Fibroblast of lung (primary cell): ENCODE data around the gene NOVA2. TPM values are rescaled to one million over a fixed set of nuclear protein-coding genes. Genes with fewer than 3 reads are reported as not detected.

Experiments
- DNase-seq, 2 donors: peaks; one replicate each; pipeline versions ENCODE4 v3.0.0 to v3.0.0-alpha.2; 2010; ENCODE audit warnings: low read depth in 2 of 2
- H2AFZ ChIP-seq: 2 replicates; pipeline ENCODE4 v1.5.1; 2012; ENCODE audit warnings: low read length, control low read depth, inconsistent platforms
- H3K27ac ChIP-seq: 2 replicates; pipeline ENCODE4 v1.5.1; 2011; ENCODE audit warnings: low read length, control low read depth; ENCODE audit not compliant: insufficient read depth
- H3K27me3 ChIP-seq: 2 replicates; pipeline ENCODE4 v1.5.1; 2011; ENCODE audit warnings: mild to moderate bottlenecking, low read length; ENCODE audit not compliant: control insufficient read depth, insufficient read depth
- H3K36me3 ChIP-seq: 2 replicates; pipeline ENCODE4 v1.5.1; 2011; ENCODE audit warnings: low read length; ENCODE audit not compliant: control insufficient read depth, insufficient read depth
- H3K4me1 ChIP-seq: 2 replicates; pipeline ENCODE4 v1.5.1; 2011; ENCODE audit warnings: low read length; ENCODE audit not compliant: control insufficient read depth, insufficient read depth; ENCODE audit errors: extremely low read depth
- H3K4me2 ChIP-seq: 2 replicates; pipeline ENCODE4 v1.5.1; 2011; ENCODE audit warnings: low read length, control low read depth; ENCODE audit not compliant: insufficient read depth; ENCODE audit errors: extremely low read depth
- H3K4me3 ChIP-seq, 4 experiments: fragments of 200-600 bp in 1 of 4; sonication (generic) in 1 of 4; replicated peaks in 1 of 4; 2 replicates each; pipeline ENCODE4 v1.5.1; 2011 to 2016; ENCODE audit warnings: low read length in 4 of 4, low read depth in 3 of 4, mild to moderate bottlenecking in 3 of 4, control low read depth in 2 of 4, inconsistent platforms in 1 of 4, mixed read lengths in 1 of 4; ENCODE audit not compliant: insufficient read depth in 1 of 4; ENCODE audit errors: control extremely low read depth in 1 of 4
- H3K79me2 ChIP-seq: 2 replicates; pipeline ENCODE4 v1.5.1; 2012; ENCODE audit warnings: mild to moderate bottlenecking, low read length, inconsistent platforms; ENCODE audit not compliant: control insufficient read depth, insufficient read depth
- H3K9ac ChIP-seq: 2 replicates; pipeline ENCODE4 v1.5.1; 2011; ENCODE audit warnings: mild to moderate bottlenecking, low read length, control low read depth; ENCODE audit not compliant: insufficient read depth
- H3K9me3 ChIP-seq: 2 replicates; pipeline ENCODE4 v1.5.1; 2012; ENCODE audit warnings: low read depth, low read length; ENCODE audit not compliant: control insufficient read depth, insufficient read depth
- H4K20me1 ChIP-seq: 2 replicates; pipeline ENCODE4 v1.5.1; 2011; ENCODE audit warnings: low read length; ENCODE audit not compliant: control insufficient read depth, insufficient read depth; ENCODE audit errors: extremely low read depth
- CTCF ChIP-seq, 2 donors: IDR thresholded peaks in 1 of 2; conservative IDR thresholded peaks in 1 of 2; 1 replicate in 1 of 2; 2 replicates in 1 of 2; pipeline ENCODE4 v1.5.1; 2011 to 2012; ENCODE audit warnings: low read length in 2 of 2, control low read depth in 1 of 2, inconsistent platforms in 1 of 2, low read depth in 1 of 2, mild to moderate bottlenecking in 1 of 2
- EZH2 ChIP-seq: IDR thresholded peaks from 2 replicates; pipeline ENCODE4 v1.5.1; 2012; ENCODE audit warnings: low read length, control low read depth, mild to moderate bottlenecking; ENCODE audit errors: missing control alignments
- polyA plus RNA-seq, 2 donors: library from polyadenylated mRNA; depleted of rRNA in 1 of 2; stranded (reverse) in 1 of 2; unstranded in 1 of 2; fragments of >200 nt; gene quantifications; 2 replicates each; pipeline ENCODE4 v1.2.1, GENCODE V29; 2011 to 2012; ENCODE audit warnings: missing spikeins in 1 of 2
- total RNA-seq: library from RNA; depleted of rRNA; stranded (reverse); fragments of >200 nt; gene quantifications from 2 replicates; pipeline ENCODE4 v1.2.1, GENCODE V29; 2014

Gene NOVA2
- total and polyA plus RNA-seq, 2 donors (not counting 1 experiment from before 2014, with no cell fraction given), result 0.01 TPM; not detected in 1

DNA sequence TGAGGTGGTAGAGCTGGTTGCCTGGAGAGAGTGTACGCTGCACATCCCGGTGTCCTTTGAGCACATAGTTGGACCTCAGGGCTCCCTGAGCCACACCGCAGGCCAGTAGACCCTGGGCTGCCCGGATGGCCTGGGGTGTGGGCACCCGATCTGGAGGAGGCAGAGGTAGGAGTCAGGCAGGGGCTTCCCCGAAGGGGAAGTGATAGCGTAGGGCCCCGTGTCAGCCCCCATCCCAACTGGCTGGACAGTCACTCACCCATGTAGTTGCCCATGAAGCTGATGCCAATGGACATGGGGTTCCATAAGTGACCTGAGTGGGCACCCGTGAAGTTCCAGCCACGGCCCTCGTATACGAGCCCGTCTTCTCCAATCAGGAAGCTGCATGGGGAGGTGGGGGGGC lies 45.6 kb upstream of the NOVA2 start:
- no peaks in the 10 kb centered on the region for H3K9me3 ChIP-seq
- no peak overlapping the region for H3K27ac ChIP-seq
- H3K36me3 ChIP-seq, result no peaks in the 10 kb centered on the region
- no peak overlapping the region for H3K4me2 ChIP-seq
- no peak overlapping the region for H3K9ac ChIP-seq
- no peak for DNase-seq
- no peaks in the 10 kb centered on the region for H4K20me1 ChIP-seq
- no peaks in the 10 kb centered on the region for H3K79me2 ChIP-seq
- H3K4me1 ChIP-seq, result peaks cover 5% of the 10 kb centered on the region
- no peak overlapping the region for H3K4me3 ChIP-seq
- TF ChIP-seq CTCF (conservative IDR thresholded peaks at IDR 0.05 in 1 of 2, IDR thresholded peaks at IDR 0.05 in 1 of 2; ENCODE audit: low read depth in 1 of 2, low read length in 2 of 2) (no peak), EZH2 (no peak)
- no peak overlapping the region for H2AFZ ChIP-seq
- H3K27me3 ChIP-seq, result peaks cover 15% of the 10 kb centered on the region

GRCh38 chr19:46018729-46019251 lies 45.1 kb upstream of the NOVA2 start:
- Histone ChIP-seq H3K9ac (no peak overlapping the region), H4K20me1 (no peaks in the 10 kb centered on the region), H3K79me2 (no peaks in the 10 kb centered on the region), H3K9me3 (no peaks in the 10 kb centered on the region), H3K4me2 (no peak overlapping the region), H2AFZ (no peak overlapping the region), H3K27me3 (peaks cover 15% of the 10 kb centered on the region), H3K4me1 (peaks cover 5% of the 10 kb centered on the region), H3K36me3 (no peaks in the 10 kb centered on the region), H3K4me3 (no peak overlapping the region), H3K27ac (no peak overlapping the region)
- TF ChIP-seq EZH2 (no peak), CTCF (conservative IDR thresholded peaks at IDR 0.05 in 1 of 2, IDR thresholded peaks at IDR 0.05 in 1 of 2; ENCODE audit: low read depth in 1 of 2, low read length in 2 of 2) (no peak)
- DNase-seq, result no peak

DNA sequence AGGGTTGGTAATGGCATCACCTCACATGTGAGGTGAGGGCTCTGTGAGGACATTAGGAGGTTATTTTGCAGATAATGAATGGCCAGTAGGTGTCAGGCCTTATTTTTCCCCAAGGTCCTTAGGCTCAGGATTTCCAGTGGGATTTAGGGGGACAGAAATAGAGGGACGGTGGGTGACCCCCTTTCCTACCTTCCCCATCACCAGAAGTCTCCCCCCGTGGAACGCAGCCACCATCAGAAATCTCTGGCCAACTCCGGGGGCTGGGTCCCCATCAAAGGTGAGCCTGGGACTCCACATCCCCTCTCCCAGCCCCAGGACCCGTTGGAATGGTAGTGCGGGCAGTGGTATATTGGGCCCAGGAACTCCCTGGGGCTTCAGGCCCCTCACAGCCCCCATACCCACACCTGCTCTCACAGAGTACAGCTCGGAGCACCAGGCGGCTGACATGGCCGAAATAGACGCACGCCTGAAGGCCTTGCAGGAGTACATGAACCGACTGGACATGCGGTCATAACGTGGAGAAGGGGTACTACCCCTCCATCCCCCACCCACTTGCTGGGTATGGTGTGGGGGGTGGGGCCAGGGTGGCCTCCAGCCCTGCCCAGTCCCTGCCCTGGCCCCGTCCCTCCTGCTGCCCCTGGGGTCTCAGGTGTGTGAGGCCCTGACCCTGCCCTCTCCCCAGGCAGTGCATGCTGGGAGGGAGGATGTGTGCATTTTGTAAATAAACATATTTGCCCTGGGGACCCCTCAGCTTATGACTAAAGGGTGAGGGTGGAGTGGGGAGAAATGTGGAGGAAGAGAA lies 44.4 kb upstream of the NOVA2 start:
- Histone ChIP-seq H2AFZ (no peak overlapping the region), H3K4me2 (no peak overlapping the region), H3K27ac (no peak overlapping the region), H3K4me3 (no peak overlapping the region), H4K20me1 (no peaks in the 10 kb centered on the region), H3K9me3 (no peaks in the 10 kb centered on the region), H3K27me3 (peaks cover 12% of the 10 kb centered on the region), H3K36me3 (no peaks in the 10 kb centered on the region), H3K79me2 (no peaks in the 10 kb centered on the region), H3K9ac (no peak overlapping the region), H3K4me1 (peaks cover 5% of the 10 kb centered on the region)
- TF ChIP-seq EZH2 (no peak), CTCF (conservative IDR thresholded peaks at IDR 0.05 in 1 of 2, IDR thresholded peaks at IDR 0.05 in 1 of 2; ENCODE audit: low read depth in 1 of 2, low read length in 2 of 2) (no peak)
- no peak for DNase-seq
